ENCODE data around the gene CDK2AP2. TPM values are rescaled to one million over a fixed set of nuclear protein-coding genes. Genes with fewer than 3 reads are reported as not detected.
"Not testable (repeated sequence)": the region's sequence is repeated elsewhere in the genome, so short reads cannot be mapped to it uniquely, and the experiment has no call there.

CDK2AP2 gene
- total RNA-seq, 4 donors from 2014 or later, result 90.0 to 240 (median 148) TPM

- Histone ChIP-seq H3K27ac (peak within 1 kb of the TSS; percentile 76 to 90 (median 88)), H3K4me1 (peaks cover 16 to 21% of the 10 kb centered on the region in 2 donors), H3K9me3 (no peaks in the 10 kb centered on the region), H3K27me3 (no peaks in the 10 kb centered on the region), H3K36me3 (peaks cover 0 to 10% of the 10 kb centered on the region in 2 donors), H3K4me3 (replicated peaks in 1 of 3) (peak within 1 kb of the TSS in 2 of 3 donors; percentile 42 to 76)
- 6 to 12% methylated on average over 39 to 60 of the region's 60 CpGs for WGBS, 2 donors
- peak; percentile 97 to 98 for DNase-seq
- intact Hi-C loops (cut with DNase I), result no loop called here
- TF ChIP-seq POLR2A (IDR thresholded peaks at IDR 0.05), result peak in 1 of 2 donors; percentile 70
- TF ChIP-seq CTCF (IDR thresholded peaks at IDR 0.05), result peak in 2 of 6 experiments; percentile 18 to 34
These were observed 24.8 kb downstream of the CDK2AP2 start, which contains the start of gene AIP for GRCh38 chr11:67482827-67483798. AIP (plus strand) TSS chr11:67483026; CDS start chr11:67483159, 133 bp downstream.

DNA sequence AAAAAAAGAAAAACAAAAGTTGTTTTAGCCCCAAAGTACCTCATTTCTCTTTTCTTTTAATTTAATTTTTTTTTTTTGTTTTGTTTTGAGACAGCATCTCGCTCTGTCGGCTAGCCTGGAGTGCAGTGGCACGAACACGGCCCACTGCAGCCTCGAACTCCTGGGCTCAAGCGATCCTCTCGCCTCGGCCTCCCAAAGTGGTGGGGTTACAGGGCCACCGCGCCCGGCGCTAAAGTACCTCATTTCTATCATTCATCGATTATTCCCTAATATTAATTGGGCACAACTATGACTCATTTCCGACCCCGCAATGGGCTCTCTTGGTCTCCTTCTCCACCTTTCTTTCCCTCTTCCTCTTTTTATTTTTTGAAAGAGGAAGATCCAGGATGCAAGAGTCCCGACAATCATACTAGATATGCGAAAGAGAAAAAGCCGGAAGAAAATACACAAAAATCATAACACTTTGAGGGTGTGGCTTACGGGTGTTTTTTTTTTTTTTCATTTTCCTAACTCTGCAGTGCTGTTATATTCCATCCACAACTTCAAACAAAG lies 25.6 kb downstream of the CDK2AP2 start:
- Histone ChIP-seq H3K27me3 (no peaks in the 10 kb centered on the region), H3K9me3 (no peaks in the 10 kb centered on the region), H3K36me3 (peaks cover 0 to 2% of the 10 kb centered on the region in 2 donors), H3K27ac (peak overlapping the region; percentile 76 to 90 (median 88)), H3K4me1 (peaks cover 16 to 24% of the 10 kb centered on the region in 2 donors), H3K4me3 (replicated peaks in 1 of 3) (peak overlapping the region in 2 of 3 donors; percentile 42 to 76)
- WGBS, 2 donors, result 49 to 53% methylated on average over 19 of the region's 19 CpGs
- TF ChIP-seq CTCF (IDR thresholded peaks at IDR 0.05) (no peak), POLR2A (IDR thresholded peaks at IDR 0.05) (no peak)
- DNase-seq, result no peak
- intact Hi-C loops (cut with DNase I), result no loop called here

DNA sequence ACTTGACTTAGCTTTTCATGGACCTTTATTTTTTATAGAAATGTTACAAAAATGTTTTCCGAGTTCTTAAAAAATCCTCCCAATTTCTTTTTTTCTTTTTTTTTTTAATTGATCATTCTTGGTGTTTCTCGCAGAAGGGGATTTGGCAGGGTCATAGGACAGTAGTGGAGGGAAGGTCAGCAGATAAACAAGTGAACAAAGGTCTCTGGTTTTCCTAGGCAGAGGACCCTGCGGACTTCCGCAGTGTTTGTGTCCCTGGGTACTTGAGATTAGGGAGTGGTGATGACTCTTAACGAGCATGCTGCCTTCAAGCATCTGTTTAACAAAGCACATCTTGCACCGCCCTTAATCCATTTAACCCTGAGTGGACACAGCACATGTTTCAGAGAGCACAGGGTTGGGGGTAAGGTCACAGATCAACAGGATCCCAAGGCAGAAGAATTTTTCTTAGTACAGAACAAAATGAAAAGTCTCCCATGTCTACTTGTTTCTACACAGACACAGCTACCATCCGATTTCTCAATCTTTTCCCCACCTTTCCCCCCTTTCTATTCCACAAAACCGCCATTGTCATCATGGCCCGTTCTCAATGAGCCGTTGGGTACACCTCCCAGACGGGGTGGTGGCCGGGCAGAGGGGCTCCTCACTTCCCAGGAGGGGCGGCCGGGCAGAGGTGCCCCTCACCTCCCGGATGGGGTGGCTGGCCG lies 30.5 kb downstream of the CDK2AP2 start:
- H3K36me3 ChIP-seq; DNase-seq; H3K27me3 ChIP-seq; H3K4me3 ChIP-seq (replicated peaks in 1 of 3); H3K9me3 ChIP-seq; intact Hi-C loops (cut with DNase I); H3K4me1 ChIP-seq: not testable (repeated sequence)
- peak overlapping the region in 1 of 3 donors; percentile 49 for H3K27ac ChIP-seq
- 66 to 67% methylated on average over 15 of the region's 16 CpGs for WGBS, 2 donors

GRCh38 chr11:67476692-67477091 lies 31.3 kb downstream of the CDK2AP2 start:
- H3K9me3 ChIP-seq; H3K36me3 ChIP-seq; H3K27ac ChIP-seq; H3K27me3 ChIP-seq; H3K4me1 ChIP-seq; DNase-seq; H3K4me3 ChIP-seq (replicated peaks in 1 of 3); intact Hi-C loops (cut with DNase I): not testable (repeated sequence)
- 87 to 91% methylated on average over 10 of the region's 10 CpGs for WGBS, 2 donors

- Histone ChIP-seq H3K27me3 (no peaks in the 10 kb centered on the region), H3K27ac (no peak overlapping the region), H3K4me1 (peaks cover 12 to 15% of the 10 kb centered on the region in 2 donors), H3K9me3 (no peaks in the 10 kb centered on the region), H3K4me3 (replicated peaks in 1 of 3) (no peak overlapping the region), H3K36me3 (no peaks in the 10 kb centered on the region)
- intact Hi-C loops (cut with DNase I), result no loop called here
- WGBS, 2 donors, result 80% methylated on average over 7 of the region's 7 CpGs
- no peak for DNase-seq
- TF ChIP-seq POLR2A (IDR thresholded peaks at IDR 0.05) (no peak), CTCF (IDR thresholded peaks at IDR 0.05) (no peak)
These were observed 35.1 kb downstream of the CDK2AP2 start for GRCh38 chr11:67472882-67473281.

Data from thyroid gland (tissue), 4 donors.